OCI-LY7 (cell line): Measurements from ENCODE around the gene TMEM150C. TPM values are rescaled to one million over a fixed set of nuclear protein-coding genes. Genes with fewer than 3 reads are reported as not detected.
"Not testable (repeated sequence)": the region's sequence is repeated elsewhere in the genome, so short reads cannot be mapped to it uniquely, and the experiment has no call there.

ENCODE experiments used
- BruUV-seq: library from RNA; stranded (reverse); fragments of 400-500 nt; replicated peaks from 2 replicates; lab custom pipeline; 2021; lab: Mats Ljungman, UMichigan
- CTCF ChIA-PET: fragments of 300-600 bp; sonication (Branson Sonifier 250); formaldehyde crosslinking; loops from one replicate; lab custom pipeline; 2022; ENCODE audit warnings: antibody characterized with exemption; ENCODE audit not compliant: unreplicated experiment; lab: Charles Lee
- POLR2A ChIA-PET: fragments of 300-600 bp; sonication (Branson Sonifier 250); formaldehyde crosslinking; loops from one replicate; lab custom pipeline; 2022; ENCODE audit warnings: antibody characterized with exemption; lab: Charles Lee
- DNase-seq: peaks from one replicate; pipeline ENCODE4 v3.0.0-alpha.2; 2015; ENCODE audit warnings: low spot score
- H2AFZ ChIP-seq: fragments of 200-600 bp; sonication (generic), shearing (Covaris generic); 2 replicates; pipeline ENCODE4 v1.6.1; 2014; ENCODE audit warnings: mild to moderate bottlenecking, antibody characterized with exemption, low read length, moderate library complexity
- H3K27ac ChIP-seq: fragments of 200-600 bp; sonication (generic); 2 replicates; pipeline ENCODE4 v1.5.1; 2014; ENCODE audit warnings: mixed run types, low read depth, mild to moderate bottlenecking, moderate library complexity, low read length, inconsistent platforms; ENCODE audit not compliant: poor library complexity, severe bottlenecking
- H3K36me3 ChIP-seq: fragments of 200-600 bp; sonication (generic); 2 replicates; pipeline ENCODE4 v1.6.1; 2014; ENCODE audit warnings: mild to moderate bottlenecking, antibody characterized with exemption, low read length, moderate library complexity, mixed read lengths; ENCODE audit not compliant: insufficient read depth
- H3K4me1 ChIP-seq: fragments of 200-600 bp; sonication (generic); 2 replicates; pipeline ENCODE4 v1.5.1; 2014; ENCODE audit warnings: mild to moderate bottlenecking, low read length; ENCODE audit not compliant: insufficient read depth, poor library complexity, severe bottlenecking
- H3K4me2 ChIP-seq: fragments of 200-600 bp; sonication (generic); 2 replicates; pipeline ENCODE4 v1.6.1; 2014; ENCODE audit warnings: mild to moderate bottlenecking, low read length
- H3K4me3 ChIP-seq: fragments of 200-600 bp; sonication (generic); 2 replicates; pipeline ENCODE4 v1.5.1; 2014; ENCODE audit warnings: mild to moderate bottlenecking, low read depth, low read length; ENCODE audit not compliant: poor library complexity, severe bottlenecking
- H3K79me2 ChIP-seq: fragments of 200-600 bp; sonication (generic); 2 replicates; pipeline ENCODE4 v1.6.1; 2016; ENCODE audit warnings: low read depth, mild to moderate bottlenecking, low read length, moderate library complexity, mixed read lengths; ENCODE audit not compliant: insufficient read depth
- H3K9me2 ChIP-seq: fragments of 200-600 bp; sonication (generic); 2 replicates; pipeline ENCODE4 v1.6.1; 2016; ENCODE audit warnings: mild to moderate bottlenecking, low read length, mixed read lengths; ENCODE audit not compliant: insufficient read depth
- H3K9me3 ChIP-seq: fragments of 200-600 bp; sonication (generic); 2 replicates; pipeline ENCODE4 v1.6.1; 2014; ENCODE audit warnings: mild to moderate bottlenecking, mixed run types, low read length, mixed read lengths
- H4K20me1 ChIP-seq: fragments of 200-600 bp; sonication (generic); 2 replicates; pipeline ENCODE4 v1.6.1; 2014; ENCODE audit warnings: mild to moderate bottlenecking, antibody characterized with exemption, low read length, moderate library complexity, mixed read lengths; ENCODE audit not compliant: insufficient read depth
- EZH2phosphoT487 ChIP-seq: fragments of 200-600 bp; sonication (generic); IDR thresholded peaks from 2 replicates; pipeline ENCODE4 v1.6.1; 2018; ENCODE audit warnings: low read depth, borderline replicate concordance, mild to moderate bottlenecking, mixed run types, antibody characterized with exemption, low read length, moderate library complexity, mixed read lengths
- intact Hi-C: fragments of 100-400 bp; cut with micrococcal nuclease; formaldehyde crosslinking; loops from one replicate; pipeline ENCODE4 v1.10.0; 2022; ENCODE audit not compliant: unreplicated experiment
- total RNA-seq, 2 experiments: library from RNA; depleted of rRNA in 1 of 2; stranded (reverse); fragments of >200 nt in 1 of 2; shearing (Covaris generic) in 1 of 2; gene quantifications; 2 replicates each; pipeline ENCODE4 v1.2.3, GENCODE V29; 2014 to 2022
- TF ChIP-seq, protein P1 (sequence below): fragments of 200-600 bp; sonication (generic); conservative IDR thresholded peaks from 2 replicates; pipeline ENCODE4 v1.5.1; 2014; ENCODE audit warnings: mild to moderate bottlenecking, antibody characterized with exemption, low read length, moderate library complexity, mixed read lengths

The TMEM150C gene
- total RNA-seq, 2 experiments from 2014 or later, result not detected

DNA sequence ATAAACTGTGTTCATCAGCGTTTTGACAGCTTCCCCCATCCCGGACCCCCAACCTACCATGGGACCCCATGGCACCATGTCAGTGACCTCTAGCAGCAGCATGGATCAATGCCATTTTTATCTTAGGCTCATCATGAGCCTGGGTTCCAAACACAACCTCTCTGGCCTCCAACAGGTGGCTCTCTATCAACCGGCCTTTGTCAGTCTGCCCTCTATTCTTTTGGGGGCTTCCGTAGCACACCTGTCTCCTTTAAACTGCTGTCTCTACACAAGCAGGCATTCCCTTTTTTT is 721 bp upstream of the TMEM150C start:
- no peak for DNase-seq
- Histone ChIP-seq H3K4me3 (no peak overlapping the region), H3K79me2 (no peaks in the 10 kb centered on the region), H2AFZ (no peak overlapping the region), H3K36me3 (no peaks in the 10 kb centered on the region), H4K20me1 (no peaks in the 10 kb centered on the region), H3K4me2 (no peak overlapping the region), H3K9me3 (no peaks in the 10 kb centered on the region), H3K4me1 (no peaks in the 10 kb centered on the region), H3K27ac (no peak overlapping the region), H3K9me2 (no peaks in the 10 kb centered on the region)
- POLR2A ChIA-PET, result no interaction called here
- CTCF ChIA-PET, result no interaction called here
- intact Hi-C loops, result no loop called here
- no TSS peak for BruUV-seq
- TF ChIP-seq, protein P1, sequence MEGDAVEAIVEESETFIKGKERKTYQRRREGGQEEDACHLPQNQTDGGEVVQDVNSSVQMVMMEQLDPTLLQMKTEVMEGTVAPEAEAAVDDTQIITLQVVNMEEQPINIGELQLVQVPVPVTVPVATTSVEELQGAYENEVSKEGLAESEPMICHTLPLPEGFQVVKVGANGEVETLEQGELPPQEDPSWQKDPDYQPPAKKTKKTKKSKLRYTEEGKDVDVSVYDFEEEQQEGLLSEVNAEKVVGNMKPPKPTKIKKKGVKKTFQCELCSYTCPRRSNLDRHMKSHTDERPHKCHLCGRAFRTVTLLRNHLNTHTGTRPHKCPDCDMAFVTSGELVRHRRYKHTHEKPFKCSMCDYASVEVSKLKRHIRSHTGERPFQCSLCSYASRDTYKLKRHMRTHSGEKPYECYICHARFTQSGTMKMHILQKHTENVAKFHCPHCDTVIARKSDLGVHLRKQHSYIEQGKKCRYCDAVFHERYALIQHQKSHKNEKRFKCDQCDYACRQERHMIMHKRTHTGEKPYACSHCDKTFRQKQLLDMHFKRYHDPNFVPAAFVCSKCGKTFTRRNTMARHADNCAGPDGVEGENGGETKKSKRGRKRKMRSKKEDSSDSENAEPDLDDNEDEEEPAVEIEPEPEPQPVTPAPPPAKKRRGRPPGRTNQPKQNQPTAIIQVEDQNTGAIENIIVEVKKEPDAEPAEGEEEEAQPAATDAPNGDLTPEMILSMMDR, result no peak
- no peak for TF ChIP-seq EZH2phosphoT487

DNA sequence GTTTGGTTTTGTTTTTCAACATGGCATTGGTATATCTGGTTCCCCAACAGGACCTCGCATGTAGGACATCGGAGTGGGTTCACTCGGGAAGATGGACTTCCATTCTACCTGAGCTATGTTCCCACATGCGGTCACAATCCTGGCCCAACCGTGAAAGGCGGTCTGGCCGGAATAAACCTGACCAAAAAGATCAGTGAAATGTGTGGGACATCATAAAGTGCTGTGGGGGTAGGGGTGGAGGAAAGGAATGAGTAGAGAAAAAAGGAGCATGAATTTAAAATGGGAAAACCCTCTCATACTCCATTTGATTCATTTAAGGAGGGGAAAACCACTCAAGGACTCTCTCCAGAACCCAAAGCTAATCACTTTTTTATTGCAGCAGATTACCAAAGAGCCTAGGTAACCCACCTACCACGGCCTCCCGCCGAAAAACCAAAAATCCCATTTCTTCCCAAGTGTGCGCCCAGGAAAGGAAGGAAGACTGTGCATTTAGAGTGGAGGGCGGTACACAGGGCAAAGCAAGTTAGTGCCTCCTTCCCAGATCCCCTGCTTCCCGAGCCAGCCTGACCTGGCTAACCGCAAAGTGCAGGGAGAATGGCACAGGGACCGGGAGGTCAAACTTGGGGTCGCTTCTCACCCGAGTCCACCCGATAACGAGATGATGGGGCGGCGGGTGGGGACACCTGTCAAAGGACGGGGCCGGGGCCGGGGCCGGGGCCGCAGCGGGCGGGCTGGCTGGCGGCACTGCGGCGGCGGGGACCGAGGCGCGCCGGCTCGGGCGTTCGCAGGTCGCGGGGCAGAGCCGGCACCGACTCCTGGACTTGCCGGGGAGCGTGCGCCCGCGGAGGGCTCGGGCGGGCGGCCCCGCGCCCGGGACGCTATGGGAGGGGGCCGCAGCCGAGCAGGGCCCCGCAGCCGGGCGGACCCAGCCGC is 669 bp downstream of the TMEM150C start:
- H3K36me3 ChIP-seq, result no peaks in the 10 kb centered on the region
- no peak for DNase-seq
- H3K79me2 ChIP-seq, result no peaks in the 10 kb centered on the region
- intact Hi-C loops, result no loop called here
- no peaks in the 10 kb centered on the region for H3K4me1 ChIP-seq
- H3K4me3 ChIP-seq, result no peak overlapping the region
- H3K9me2 ChIP-seq, result no peaks in the 10 kb centered on the region
- no peaks in the 10 kb centered on the region for H4K20me1 ChIP-seq
- no peaks in the 10 kb centered on the region for H3K9me3 ChIP-seq
- H2AFZ ChIP-seq, result no peak overlapping the region
- no peak for TF ChIP-seq EZH2phosphoT487
- TF ChIP-seq, protein P1, result no peak
- H3K4me2 ChIP-seq, result no peak overlapping the region
- no peak overlapping the region for H3K27ac ChIP-seq
- no TSS peak for BruUV-seq
- ChIA-PET CTCF (no interaction called here), POLR2A (no interaction called here)

DNA sequence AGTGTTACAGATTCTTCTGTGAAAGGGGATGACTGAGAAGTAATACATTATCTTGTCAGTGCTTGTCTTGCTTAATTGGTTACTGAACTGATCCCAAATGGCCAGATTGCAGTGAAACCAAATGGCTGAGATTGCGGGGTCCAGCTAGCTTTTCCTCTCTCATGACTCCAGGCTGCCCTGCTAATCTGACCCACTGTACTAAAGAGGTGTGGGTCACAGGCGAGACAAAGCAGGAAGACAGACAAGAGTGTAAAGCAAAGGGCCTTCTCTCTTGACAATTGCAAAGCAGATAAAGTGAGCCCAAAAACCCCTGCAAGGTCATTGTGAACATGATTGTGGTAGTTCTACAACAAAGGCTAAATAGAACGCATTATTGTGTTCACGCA is 2.1 kb downstream of the TMEM150C start:
- H3K4me2 ChIP-seq, result no peak overlapping the region
- no peak for DNase-seq
- CTCF ChIA-PET, result no interaction called here
- H3K9me2 ChIP-seq, result no peaks in the 10 kb centered on the region
- H3K4me1 ChIP-seq, result no peaks in the 10 kb centered on the region
- no peaks in the 10 kb centered on the region for H3K79me2 ChIP-seq
- no peaks in the 10 kb centered on the region for H3K9me3 ChIP-seq
- no peak overlapping the region for H3K4me3 ChIP-seq
- TF ChIP-seq, protein P1, result no peak
- TF ChIP-seq EZH2phosphoT487, result no peak
- no peak overlapping the region for H2AFZ ChIP-seq
- intact Hi-C loops, result no loop called here
- no peaks in the 10 kb centered on the region for H3K36me3 ChIP-seq
- H3K27ac ChIP-seq, result no peak overlapping the region
- no peaks in the 10 kb centered on the region for H4K20me1 ChIP-seq
- BruUV-seq, result no TSS peak
- POLR2A ChIA-PET, result no interaction called here

DNA sequence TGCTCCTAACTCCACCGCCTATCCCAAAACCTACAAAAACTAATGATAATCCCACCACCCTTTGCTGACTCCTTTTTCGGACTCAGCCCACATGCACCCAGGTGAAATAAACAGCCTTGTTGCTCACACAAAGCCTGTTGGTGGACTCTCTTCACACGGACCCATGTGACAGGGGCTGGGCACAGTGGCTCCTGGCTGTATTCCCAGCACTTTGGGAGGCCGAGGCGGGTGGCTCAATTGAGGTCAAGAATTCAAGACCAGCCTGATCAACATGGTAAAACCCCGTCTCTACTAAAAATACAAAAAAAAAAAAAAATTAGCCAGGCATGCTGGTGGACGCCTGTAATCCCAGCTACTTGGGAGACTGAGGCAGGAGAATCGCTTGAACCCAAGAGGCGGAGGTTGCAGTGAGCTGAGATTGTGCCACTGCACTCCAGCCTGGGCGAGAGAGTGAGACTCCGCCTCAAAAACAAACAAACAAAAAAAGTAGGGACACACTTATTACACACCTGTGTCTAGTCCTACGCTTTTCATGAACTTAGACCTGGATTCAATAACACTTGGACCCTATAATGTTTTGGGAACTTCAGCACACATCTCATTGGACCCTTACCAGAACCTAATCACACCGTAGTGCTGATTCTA is 2.6 kb downstream of the TMEM150C start:
- H4K20me1 ChIP-seq, H3K9me3 ChIP-seq, H3K4me1 ChIP-seq, H3K4me3 ChIP-seq, BruUV-seq, H3K9me2 ChIP-seq, H3K36me3 ChIP-seq, H3K79me2 ChIP-seq, intact Hi-C loops, H3K27ac ChIP-seq, H3K4me2 ChIP-seq, CTCF ChIA-PET, H2AFZ ChIP-seq, DNase-seq: not testable (repeated sequence)
- POLR2A ChIA-PET, result interaction anchor here (0.6 kb wide), 1 partner anchor 68 kb away, joined by 4 read pairs; no protein-coding TSS in a partner anchor
